Activated gamma-delta T cell (primary cell): Measurements from ENCODE around the gene EPHX1.

Experiments used
- DNase-seq: peaks from one replicate; lab custom pipeline; 2025; lab: John Stamatoyannopoulos, UW

Gene EPHX1

GRCh38 chr1:225861834-225862580 lies 52.1 kb downstream of the EPHX1 start:
- no peak for DNase-seq

- no peak for DNase-seq
Observed at GRCh38 chr1:225862581-225862950, 52.6 kb downstream of the EPHX1 start.

- DNase-seq: no peak
Observed at GRCh38 chr1:225863167-225863566, 53.2 kb downstream of the EPHX1 start.

- DNase-seq: no peak
Observed at GRCh38 chr1:225865514-225865913, 55.6 kb downstream of the EPHX1 start.

- DNase-seq: no peak
Observed at GRCh38 chr1:225866061-225866837, 56.3 kb downstream of the EPHX1 start.

GRCh38 chr1:225866981-225867380 lies 57.1 kb downstream of the EPHX1 start:
- no peak for DNase-seq

GRCh38 chr1:225868631-225869330 lies 58.9 kb downstream of the EPHX1 start:
- DNase-seq: no peak

- no peak for DNase-seq
Observed at GRCh38 chr1:225870911-225871310, 61.0 kb downstream of the EPHX1 start.

GRCh38 chr1:225871359-225872074 lies 61.6 kb downstream of the EPHX1 start:
- DNase-seq: no peak

GRCh38 chr1:225872075-225872430 lies 62.1 kb downstream of the EPHX1 start:
- no peak for DNase-seq

- no peak for DNase-seq
Observed at GRCh38 chr1:225873281-225873850, 63.4 kb downstream of the EPHX1 start.

GRCh38 chr1:225874431-225874830 lies 64.5 kb downstream of the EPHX1 start:
- DNase-seq: no peak

- DNase-seq: no peak
Observed at GRCh38 chr1:225875044-225875815, 65.3 kb downstream of the EPHX1 start.

GRCh38 chr1:225876900-225877510 lies 67.1 kb downstream of the EPHX1 start:
- DNase-seq: no peak

- no peak for DNase-seq
Observed at GRCh38 chr1:225877580-225877979, 67.7 kb downstream of the EPHX1 start.

- DNase-seq: no peak
Observed at GRCh38 chr1:225878282-225878681, 68.4 kb downstream of the EPHX1 start.

- no peak for DNase-seq
Observed at GRCh38 chr1:225879521-225880221, 69.7 kb downstream of the EPHX1 start.

- no peak for DNase-seq
Observed at GRCh38 chr1:225880222-225880588, 70.3 kb downstream of the EPHX1 start.

- DNase-seq: no peak
Observed at GRCh38 chr1:225880636-225881035, 70.7 kb downstream of the EPHX1 start.
